ENCODE measurements around the gene STARD9.

GRCh38 chr15:42544853-42545629 is 30.4 kb upstream of the STARD9 start:
- TF ChIP-seq CTCF (IDR thresholded peaks at IDR 0.05), result no peak
- TF ChIP-seq POLR2A (IDR thresholded peaks at IDR 0.05), result no peak

Data from uterus (tissue), 2 donors.